Measurements from ENCODE around the gene ROCK2.

Gene ROCK2

DNA sequence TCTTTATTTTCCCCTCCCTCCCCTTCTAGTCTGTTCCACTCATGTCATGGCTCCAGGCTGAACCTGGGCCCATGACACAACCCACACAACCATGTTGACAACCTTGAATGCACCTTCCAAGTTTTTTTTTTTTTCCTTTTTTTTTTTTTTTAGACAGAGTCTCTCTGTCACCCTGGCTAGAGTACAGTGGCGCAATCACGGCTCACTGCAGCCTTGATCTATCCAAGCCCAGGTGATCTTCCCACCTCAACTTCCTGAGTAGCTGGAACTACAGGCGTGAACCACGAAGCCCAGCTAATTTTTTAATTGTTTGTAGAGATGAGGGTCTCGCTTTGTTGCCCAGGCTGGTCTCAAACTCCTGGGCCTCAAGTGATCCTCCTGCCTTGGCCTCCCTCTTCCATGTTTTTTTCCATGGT is 21.9 kb upstream of the ROCK2 start:
- DNase-seq = no peak

DNA sequence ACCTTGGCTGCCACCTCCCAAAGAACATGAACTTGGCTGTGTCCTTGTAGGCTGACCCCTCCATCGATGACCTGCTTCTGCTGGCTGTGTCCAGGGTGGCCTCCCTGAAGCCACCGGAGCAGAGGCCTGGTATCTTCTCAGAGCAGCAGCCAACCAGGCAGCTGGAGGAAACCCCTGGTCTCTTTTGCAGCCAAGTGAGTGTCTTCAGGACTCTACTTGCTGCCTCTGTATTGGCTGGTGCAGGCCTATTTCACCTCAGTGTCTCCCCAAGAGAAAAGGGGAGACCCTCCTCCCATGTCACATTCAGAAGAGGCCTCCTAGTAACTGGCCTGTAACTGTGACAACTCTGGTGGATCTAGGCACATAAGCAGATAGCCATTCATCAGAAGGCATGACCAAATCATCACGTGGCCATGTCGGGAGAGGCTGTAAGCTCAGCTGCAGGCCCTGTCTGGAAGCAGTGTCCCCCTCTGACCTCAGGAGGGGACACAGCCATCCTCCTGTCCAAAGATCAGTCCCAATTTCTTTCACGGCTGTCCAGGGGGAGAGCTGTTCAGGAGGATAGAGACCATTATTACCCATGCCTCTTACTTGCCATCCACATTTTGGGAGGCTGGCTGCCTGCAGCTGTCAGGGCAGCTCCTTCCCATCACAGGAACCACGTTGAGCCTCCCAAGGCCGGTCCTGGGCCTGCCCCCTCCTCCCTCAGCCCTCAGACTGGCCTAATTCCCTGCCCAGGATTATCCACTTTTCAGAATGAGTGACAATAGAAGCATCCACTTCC is 20.9 kb upstream of the ROCK2 start:
- DNase-seq = no peak

DNA sequence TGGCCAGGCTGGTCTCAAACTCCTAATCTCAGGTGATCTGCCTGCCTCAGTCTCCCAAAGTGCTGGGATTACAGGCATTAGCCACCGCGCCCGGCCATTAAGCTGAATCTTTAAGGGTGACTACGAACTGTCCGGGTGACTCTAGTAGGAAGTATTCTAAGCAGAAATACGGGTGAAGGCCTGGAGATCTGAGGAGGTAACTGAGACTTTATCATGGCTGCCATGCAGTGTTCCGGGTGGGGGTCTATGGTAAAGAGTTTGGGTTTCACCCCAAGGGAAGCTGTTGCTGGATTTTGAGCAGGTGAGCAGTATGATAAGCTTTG is 20.1 kb upstream of the ROCK2 start:
- no peak for DNase-seq

DNA sequence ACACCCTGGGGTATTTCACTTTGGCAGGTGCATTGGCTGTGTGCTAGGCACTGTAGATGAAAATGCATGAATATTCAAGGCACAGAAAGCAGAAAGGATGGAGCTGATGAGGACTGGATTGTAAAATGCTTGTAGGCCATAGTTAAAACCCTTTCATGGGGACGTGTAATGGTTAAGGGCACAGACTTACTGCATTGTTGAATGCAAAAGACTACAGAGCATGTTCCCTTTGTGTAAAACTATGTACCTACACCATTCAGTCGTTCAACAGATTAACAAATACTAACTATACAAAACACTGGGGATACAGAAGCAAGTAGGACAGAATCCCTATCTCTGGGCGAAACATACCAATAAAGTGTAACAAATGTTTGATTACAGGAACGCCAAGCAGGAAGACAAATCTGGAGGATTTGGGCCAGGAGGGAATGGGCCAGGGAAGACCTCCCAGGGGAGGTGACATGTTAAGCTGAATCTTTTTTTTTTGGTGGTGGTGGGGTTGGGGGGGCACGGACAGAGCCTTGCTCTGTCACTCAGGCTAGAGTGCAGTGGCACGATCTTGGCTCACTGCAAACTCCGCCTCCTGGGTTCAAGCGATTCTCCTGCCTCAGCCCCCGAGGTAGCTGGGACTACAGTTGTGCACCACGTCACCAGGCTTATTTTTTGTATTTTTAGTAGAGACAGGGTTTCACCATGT is 19.6 kb upstream of the ROCK2 start:
- DNase-seq = no peak

DNA sequence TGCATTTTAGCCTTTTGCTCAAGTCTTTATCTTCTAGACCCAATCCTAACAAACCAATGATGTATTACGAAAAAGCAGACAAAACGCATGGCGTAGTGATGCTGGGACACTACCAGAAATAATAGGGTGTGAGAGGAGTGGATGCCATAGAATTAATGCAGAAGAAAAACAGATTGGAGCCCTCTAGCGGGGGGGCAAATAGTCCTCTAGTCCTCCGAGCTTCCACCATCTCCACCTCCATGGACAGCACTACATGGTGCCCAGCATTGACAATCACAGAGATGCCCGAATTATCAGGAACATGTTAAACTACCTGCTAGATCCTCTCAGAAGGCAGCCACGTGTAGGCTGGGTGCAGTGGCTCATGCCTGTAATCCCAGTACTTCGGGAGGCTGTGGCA is 15.4 kb upstream of the ROCK2 start:
- DNase-seq = no peak

DNA sequence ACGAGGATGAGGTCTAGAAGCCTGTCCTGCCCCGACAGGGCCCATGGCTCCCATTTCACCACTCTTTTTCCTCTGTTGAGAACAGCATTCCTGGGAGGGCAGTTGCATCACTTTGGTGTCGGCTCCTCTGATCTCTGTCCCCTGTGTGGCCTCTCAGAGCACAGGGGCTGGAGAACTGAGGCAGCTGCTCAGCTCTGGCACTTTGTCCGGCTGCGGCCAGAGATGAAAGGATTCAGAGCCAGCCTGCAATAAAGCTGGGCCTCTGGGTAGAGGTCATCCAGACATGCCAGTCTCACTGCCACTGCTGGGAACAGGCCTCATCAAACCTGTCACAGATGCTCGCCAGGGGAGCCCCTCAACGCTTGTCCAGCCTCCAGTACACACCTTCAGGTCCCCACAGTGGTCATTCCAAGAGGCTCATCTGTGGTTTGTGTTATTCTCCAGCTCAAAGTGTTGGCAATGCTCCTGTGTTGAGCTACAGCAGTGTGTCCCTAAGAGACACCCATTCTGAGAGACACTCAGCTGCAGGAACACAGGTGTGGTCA is 13.1 kb upstream of the ROCK2 start:
- no peak for DNase-seq

DNA sequence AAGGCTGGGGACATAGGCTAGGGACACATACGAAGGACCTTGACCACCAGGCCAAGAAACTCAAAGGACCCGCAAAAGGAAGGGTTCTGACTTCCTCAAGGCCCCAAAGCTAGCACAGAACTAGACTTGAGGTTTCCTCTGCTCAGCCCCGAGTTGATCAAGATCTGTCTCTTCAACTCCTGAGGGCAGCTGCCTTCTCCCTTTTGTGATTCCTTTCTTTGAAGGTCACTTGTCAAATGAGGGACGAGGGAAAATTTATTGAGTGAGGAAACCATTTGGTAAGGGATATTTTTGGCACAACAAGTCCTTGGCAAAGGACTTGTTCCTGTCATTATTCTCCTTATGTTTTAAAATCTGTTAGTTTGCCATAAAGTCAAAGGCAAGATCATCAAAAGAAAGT is 12.3 kb upstream of the ROCK2 start:
- DNase-seq = no peak

DNA sequence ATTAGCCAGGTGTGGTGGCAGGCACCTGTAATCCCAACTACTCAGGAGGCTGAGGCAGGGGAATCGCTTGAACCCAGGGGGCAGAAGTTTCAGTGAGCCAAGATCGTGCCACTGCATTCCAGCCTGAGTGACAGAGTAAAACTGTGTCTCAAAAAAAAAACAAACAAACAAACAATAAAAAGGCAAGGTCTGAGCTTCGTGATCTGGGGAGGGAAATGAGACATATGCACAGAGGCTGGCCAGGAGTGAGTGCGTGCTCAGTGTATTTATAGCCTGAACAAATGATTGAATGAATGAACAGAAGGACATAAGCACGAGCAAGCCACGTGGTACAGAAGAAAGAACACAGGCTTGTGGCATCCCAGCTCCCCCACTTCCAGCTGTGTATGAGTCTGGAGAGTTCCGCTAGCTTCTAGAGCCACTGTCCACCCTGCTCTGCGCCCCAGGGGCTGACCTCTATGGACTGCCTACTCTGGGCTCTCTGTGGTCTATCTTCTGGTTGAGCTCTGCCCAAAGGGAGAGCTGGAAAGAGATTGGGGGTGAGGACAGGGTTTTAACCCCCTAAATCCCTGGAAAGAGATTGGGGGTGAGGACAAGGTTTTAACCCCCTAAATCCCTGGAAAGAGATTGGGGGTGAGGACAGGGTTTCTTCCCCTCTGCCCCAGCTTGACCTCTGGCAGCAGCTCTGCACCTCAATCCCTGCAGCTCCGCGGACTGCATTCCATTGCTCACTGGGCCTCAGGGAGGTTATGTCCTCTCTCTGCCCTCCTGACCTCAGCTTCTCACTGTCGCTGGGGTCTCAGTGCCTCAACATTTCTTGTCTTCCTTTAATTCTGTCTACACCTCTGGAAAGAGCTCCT is 11.0 kb upstream of the ROCK2 start:
- no peak for DNase-seq

DNA sequence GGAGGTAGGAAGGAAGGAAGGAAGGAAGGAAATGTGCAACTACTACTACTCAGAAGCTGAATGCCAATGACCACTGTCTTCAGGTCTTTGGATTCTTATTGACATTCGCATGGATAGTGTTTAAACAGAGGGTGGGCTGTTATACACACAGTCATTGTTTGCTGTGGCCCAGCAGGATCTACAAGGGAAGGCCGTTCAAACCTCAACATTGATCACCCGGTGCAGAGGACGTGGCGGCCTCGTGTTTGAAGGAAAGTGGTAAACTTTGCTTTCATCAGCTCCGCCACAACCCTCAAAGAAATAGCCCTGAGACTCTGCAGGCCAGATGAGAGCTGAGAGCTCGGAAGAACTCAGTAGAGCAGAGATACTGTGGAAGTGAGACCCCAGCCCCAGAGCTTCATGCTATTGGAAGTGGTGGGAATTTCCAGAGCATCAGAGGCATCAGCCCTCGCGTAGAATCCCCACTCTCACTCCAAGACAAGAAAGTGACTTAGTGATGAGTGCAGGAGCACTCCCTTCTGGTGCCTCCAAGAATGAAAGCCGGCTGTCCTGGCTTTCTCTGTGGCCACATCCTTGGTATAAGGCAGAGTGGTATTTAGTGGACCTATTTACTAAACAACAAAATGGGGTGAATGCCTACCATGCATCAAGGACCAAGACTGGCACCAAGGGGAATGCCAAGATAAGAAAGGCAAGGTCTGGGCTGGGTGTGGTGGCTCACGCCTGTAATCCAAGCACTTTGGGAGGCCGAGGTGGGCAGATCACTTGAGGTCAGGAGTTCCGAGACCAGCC is 10.1 kb upstream of the ROCK2 start:
- no peak for DNase-seq

DNA sequence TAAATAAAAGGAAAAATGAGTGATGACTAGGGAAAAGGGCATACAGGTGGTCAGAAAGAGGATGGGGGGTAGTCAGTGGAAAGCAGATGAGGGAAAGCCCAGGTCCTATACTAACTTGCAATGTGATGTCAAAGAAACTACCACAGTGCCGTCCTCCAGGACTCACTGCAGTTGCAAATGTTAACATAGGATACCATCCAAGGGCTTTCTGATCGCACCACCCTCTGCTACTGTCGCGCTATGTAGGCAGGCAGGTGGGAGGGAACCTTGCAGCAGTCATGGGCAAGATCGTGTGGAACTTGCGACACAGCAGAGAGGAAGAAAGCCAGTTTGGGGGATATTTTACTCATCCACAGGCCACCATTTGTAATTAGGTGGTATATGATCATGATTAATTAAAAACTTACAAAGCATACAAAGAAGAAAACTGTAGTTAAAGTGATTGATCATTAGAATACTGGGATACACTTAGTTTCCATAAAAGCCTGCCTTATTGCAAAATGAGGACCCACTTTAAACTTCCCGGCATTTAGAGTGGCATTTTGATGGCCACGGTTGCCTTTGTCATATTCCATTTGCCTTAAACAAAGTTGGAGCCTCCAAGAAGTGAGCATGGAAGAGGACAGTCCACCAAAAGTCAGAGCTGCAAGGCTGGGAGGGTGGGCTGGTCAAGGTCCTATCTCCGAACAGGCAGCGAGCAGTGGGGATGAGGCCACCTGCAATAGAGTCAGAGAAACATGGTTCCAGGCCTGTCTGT is 8.5 kb upstream of the ROCK2 start:
- DNase-seq = no peak

DNA sequence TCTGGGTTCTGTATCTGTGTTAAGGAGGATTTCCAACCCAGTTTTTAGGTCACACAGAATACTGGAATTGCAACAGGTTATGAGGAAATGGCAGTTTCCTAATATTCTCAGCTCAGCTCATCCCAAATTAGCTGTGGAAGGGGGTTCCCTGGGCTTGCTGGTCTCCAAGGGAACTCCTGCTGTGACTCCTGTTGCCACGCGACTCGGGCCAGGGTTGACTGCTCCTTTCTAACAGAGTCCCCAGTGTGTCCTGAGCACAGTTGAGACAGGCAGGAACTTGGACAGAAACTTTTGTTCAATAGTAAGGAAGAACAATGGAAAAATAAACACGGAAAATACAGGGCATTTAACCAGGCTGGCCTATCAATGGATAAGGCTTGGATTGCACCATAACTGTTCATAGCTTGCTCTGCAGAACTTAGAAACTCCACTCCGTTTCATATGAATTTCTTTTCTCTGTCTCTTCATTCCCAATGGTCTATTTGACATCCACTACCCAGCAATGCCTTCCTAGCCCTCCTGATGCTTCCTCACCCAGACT is 3.8 kb upstream of the ROCK2 start:
- DNase-seq = no peak

DNA sequence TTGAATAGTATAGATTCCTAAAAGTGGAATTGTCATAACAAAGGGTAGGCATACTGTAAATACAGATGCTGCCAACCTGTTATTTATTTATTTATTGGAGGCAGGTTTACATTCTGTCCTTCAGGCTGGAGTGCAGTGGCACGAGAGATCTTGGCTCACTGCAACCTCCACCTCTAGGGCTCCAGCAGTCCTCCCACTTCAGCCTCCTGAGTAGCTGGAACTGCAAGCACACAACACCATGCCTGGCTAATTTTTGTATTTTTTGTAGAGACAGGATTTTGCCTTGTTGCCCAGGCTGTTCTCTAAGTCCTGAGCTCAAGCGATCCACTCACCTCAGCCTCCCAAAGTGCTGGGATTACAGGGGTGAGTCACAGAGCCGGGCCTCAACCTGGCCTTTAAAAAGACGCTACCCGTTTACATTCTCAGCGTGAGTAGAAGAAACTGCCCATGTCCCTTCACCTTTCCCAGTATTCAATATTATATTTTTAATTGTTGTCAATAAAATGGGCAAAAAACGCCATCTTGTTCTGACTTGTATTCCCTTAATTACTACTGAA is 3.0 kb upstream of the ROCK2 start:
- DNase-seq = no peak

DNA sequence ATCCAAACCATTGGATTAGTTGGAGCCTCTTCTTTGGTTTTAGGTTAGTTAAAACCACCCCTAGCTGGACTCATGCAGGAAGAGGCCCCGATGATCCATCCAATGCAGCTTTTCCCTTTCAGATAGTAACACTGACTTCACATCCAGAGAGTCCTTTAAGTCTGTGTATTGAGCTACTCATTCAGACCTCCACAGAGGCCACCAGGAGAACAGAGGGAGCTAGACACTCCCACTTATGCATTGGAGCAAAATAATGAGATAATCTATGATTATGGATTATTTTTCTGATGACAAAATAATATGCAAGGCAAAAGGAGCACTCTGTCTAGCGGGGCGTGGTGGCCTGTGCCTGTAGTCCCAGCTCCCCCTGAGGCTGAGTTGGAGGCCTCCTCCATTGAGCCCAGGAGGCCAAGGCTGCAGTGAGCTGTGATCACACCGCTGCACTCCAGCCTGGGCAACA is 1.6 kb upstream of the ROCK2 start:
- no peak for DNase-seq

DNA sequence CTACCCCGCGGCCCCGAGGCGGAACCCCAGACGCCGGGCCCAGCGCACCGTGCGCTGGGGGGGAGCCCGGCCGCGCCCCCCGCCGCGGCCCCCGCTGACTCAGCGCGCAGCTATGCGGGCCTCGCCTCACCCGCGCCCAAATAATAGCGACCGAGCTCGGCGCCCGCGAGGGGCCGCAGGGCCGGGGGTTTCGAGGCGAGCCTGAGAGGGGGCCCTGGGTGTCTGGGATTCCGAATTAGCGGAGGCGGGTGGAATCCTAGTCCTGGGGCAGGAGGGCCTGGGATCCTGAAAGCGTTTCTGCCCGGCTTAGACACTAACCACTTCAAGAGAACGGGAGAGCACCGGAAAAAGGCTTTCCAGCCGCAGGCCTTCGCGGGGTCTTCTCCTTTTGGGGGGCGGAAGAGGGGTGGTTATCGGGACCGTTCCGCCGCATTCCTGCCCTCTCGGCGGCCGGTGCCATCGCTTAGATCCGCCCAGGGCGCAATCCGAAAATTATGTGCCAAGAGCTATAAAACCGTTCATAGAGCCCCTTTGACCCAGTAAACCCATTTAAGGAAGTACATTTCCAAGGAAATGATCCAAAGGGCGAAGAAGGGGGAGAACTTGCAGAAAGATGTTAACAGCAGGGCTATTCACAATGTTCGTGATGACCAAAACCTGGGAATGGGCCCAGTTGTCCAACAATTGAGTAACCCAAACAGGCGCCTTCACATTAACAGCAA is 681 bp upstream of the ROCK2 start:
- peak; percentile 11 for DNase-seq

DNA sequence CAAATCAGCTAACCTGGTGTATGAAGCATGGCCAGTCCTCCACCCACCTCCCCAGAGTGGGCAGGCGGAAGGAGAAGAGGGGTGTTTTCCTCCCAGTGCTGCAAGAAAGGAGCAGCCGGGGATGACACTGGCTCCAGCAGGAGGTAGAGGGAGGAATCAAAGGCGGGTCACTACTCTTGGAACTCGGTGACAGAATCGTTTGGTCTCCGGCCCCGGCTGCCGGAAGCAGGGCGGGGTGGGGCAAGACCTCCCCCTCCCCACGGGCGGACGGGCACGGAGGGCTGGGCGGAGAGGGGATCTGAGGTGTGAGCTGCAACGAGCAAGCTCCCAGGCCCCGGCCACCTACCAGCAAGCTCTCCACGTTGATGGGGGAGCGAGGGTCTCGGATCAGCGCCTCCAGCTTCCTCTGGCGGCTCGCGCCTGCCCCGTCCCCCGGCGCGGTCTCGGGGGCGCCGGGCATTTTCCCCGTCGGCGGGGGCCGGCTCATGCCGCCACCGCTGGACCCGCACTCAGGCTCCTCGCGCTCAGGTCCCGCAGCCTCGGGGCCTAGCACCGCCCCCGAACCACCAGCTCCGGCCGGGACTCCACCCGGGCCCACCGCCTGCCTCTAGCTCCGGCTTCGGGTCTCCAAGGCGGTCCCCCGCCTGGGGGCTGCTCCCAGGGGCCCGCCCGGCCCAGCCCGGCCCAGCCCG is 640 bp downstream of the ROCK2 start:
- peak; percentile 6 for DNase-seq

DNA sequence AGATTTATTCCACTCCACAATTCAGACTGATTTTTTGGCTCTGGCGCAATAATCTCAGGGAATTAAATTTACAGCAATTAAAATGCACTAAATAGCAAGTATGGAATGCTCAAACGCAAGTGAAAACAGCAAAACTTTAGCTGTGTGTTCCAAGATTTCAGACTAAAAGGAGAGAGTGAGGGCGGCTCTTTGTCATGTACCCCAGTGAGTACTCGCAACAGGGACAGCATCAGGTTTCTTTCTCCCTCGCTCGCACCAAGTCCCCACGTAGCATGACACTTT is 1.1 kb downstream of the ROCK2 start:
- no peak for DNase-seq

DNA sequence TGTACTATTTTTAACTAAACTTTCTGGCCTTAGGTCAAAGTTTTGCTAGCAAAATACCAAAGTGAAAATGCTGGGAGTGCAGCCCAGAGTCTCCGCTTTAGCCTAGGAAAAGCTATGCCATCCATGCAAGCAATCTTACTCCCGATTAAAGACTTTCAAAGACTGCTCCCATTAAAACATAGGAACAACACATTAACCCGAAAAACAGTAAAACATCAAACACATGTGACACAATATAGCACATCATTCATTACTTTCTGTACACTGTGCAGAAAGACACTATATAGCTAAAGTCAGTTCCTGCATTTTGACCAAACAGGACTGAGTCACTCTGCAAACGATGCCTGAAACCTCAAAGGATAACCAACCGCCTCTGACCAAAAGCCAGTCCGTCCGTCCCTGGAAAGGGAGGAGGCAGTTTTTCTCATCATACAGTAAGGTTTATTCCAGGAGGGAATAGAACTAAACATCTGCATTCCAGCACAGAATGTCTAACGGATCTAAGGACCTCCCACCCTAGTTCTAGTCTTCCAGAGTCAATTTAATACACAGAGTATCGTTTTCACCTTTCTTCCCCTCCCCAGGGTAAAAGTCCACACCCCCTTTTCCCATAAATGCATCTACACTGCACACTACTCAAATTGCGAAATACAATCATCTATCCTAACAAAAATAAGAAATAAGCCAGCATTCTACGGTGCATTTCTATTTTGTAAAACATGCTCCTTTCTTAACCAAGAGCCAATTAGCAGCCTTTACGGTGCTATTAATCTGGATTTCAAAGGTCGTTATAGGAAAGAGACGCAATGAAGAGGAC is 1.7 kb downstream of the ROCK2 start:
- no peak for DNase-seq

DNA sequence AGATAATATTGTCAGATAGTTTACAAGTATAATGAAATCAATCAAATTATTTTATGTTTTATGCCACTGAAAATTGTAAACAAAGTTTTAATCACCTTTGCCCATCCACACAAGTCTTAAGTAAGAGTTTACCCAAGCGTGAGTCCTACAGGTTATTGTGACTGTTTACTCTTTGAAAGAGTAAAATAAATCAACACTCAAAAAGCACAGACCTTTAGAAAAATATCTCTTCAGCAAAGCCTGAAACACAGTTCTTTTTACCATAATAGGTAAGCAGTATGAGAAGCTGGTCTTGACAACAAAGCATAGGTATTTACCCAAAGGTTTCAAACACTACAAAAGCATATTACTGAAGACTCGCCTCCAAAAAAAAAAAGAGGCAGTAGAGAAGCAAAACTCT is 3.7 kb downstream of the ROCK2 start:
- DNase-seq = no peak

DNA sequence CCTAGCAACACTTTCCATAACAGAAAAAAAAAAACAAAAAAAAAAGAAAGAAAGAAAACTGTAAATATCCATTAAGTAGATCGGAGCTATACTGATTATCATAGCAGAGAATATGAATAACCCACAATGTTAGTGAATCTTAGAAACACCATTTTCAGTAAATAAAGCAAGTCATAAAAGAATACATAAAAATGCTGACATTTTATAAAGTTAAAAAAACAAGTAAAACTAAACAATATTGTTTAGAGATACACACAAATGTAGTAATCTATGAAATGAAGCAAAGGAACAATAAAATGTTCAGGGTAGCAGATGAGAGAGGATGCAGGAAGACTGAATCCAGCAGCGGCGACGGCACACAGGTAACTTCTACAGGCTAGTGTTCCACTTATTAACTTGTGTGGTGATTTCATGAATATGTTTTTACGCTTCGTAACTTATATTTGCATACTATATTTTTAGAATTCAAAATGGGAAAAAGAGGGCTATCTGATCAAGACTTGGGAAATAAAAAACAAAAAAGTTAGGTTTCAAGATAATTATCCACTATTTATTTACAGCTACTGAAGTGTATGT is 4.8 kb downstream of the ROCK2 start:
- DNase-seq = no peak

Data from activated T-cell treated with anti-CD3 and anti-CD28 coated beads for 4 hours (primary cell).